Subcutaneous adipose tissue (tissue), 4 donors: ENCODE data around the gene HSBP1. TPM values are rescaled to one million over a fixed set of nuclear protein-coding genes. Genes with fewer than 3 reads are reported as not detected.

Source experiments
- total RNA-seq, 4 donors: library from RNA; depleted of rRNA; stranded (reverse); fragments of >200 nt; gene quantifications; one replicate each; pipeline ENCODE4 v1.1.0, GENCODE V29; 2016
- TF ChIP-seq, protein P1 (sequence below): fragments of 450-650 bp; IDR thresholded peaks from one replicate; pipeline ENCODE4 v1.5.1; 2016; ENCODE audit warnings: low read depth, mild to moderate bottlenecking, control low read depth, antibody characterized with exemption, moderate library complexity

The HSBP1 gene
- total RNA-seq, 4 donors from 2014 or later = 4.9 to 29.5 (median 13.1) TPM

DNA sequence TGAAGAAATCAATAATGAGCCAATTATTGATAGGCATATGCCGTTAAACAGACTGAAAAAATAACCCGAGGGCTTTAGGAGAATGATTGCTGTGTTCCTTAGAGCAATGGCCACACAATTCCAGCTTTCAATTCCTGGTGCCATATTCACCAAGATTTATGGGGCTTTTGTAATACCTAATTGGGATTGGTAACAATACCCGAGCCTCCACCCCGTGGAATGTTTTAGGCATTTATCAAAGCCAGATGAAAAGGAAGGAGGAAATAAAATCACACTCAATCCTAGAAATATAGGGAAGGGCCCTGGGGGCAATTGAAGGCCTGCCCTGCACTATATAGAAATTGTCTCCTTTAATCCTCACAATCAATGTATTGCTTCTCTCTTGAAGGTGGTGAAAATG is 49.0 kb downstream of the HSBP1 start:
- TF ChIP-seq, protein P1, sequence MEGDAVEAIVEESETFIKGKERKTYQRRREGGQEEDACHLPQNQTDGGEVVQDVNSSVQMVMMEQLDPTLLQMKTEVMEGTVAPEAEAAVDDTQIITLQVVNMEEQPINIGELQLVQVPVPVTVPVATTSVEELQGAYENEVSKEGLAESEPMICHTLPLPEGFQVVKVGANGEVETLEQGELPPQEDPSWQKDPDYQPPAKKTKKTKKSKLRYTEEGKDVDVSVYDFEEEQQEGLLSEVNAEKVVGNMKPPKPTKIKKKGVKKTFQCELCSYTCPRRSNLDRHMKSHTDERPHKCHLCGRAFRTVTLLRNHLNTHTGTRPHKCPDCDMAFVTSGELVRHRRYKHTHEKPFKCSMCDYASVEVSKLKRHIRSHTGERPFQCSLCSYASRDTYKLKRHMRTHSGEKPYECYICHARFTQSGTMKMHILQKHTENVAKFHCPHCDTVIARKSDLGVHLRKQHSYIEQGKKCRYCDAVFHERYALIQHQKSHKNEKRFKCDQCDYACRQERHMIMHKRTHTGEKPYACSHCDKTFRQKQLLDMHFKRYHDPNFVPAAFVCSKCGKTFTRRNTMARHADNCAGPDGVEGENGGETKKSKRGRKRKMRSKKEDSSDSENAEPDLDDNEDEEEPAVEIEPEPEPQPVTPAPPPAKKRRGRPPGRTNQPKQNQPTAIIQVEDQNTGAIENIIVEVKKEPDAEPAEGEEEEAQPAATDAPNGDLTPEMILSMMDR = no peak

DNA sequence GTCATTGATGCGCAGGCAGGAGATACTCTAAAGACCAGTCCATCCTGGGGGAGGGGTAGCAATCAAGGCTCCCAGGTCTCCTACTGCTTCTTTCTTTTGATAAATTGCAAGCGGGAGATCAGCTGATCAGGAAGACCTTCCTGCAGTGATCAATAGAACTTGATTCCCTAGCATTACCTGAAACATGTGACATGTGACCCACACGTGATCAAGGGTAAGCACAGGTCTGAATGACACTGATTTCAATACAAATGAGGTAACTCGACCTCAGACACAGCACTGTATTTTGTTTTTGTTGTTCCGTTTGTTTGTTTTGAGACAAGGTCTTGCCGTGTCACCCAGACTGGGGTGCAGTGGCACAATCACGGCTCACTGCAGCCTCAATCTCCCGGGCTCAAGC is 51.5 kb downstream of the HSBP1 start:
- TF ChIP-seq, protein P1 = no peak

DNA sequence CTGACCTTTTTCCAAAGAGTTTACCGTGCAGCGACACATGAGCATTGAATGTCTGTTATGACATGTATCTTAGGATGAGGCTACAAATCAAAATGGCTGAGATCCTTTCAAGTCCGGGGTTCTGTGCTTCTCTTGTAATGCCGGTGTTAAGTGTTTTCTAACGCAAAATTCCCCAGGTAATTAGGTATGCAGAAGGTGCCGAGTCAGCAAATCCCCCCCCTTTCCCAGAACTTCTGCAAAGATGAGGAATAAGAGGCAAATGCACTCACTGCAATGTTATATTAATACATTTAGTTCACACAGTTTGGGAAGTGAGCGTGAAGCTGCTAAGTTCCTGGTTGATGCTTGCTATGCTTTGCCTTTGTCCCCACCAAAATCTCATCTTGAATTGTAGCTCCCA is 54.9 kb downstream of the HSBP1 start:
- TF ChIP-seq, protein P1 = no peak

DNA sequence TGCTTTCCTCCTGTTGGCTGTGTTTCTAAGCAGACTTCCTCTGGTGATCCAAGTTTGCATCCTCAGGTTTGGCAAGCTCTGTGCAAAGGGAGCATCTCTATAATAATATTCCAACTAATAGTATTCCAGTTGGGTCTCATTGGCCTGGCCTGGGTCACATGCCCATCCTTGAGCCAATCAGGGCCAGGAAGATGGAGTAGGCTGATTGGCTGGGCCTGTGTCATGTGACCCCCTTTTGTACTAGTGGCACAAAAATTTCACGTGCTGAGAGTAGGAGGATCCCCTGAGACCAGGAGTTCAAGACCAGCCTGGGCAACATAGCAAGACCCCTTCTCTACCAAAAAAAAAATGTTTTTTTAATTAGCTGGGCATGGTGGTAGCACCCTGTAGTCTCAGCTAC is 55.9 kb downstream of the HSBP1 start:
- TF ChIP-seq, protein P1 = no peak

Other genes starting within 250 kb of the HSBP1 start
- gene MLYCD, start 91.1 kb downstream of the HSBP1 start, total RNA-seq = 10 to 100 TPM; 10.0 to 30.9 (median 11.5) TPM
- gene OSGIN1, start 145.3 kb downstream of the HSBP1 start, total RNA-seq = 1 to 10 TPM; 2.7 to 7.2 (median 4.4) TPM
- not detected for gene NECAB2, start 160.3 kb downstream of the HSBP1 start, total RNA-seq
- gene SLC38A8, start 234.8 kb downstream of the HSBP1 start, total RNA-seq = not detected